HuH-7.5 (cell line): ENCODE data around the gene ZBTB7B.
A peak's percentile ranks its signal among the peaks of the same experiment; 100 is the strongest.

Experiments
- DNase-seq: peaks from one replicate; pipeline ENCODE4 v3.0.0; 2011; ENCODE audit warnings: low spot score

The ZBTB7B gene

DNA sequence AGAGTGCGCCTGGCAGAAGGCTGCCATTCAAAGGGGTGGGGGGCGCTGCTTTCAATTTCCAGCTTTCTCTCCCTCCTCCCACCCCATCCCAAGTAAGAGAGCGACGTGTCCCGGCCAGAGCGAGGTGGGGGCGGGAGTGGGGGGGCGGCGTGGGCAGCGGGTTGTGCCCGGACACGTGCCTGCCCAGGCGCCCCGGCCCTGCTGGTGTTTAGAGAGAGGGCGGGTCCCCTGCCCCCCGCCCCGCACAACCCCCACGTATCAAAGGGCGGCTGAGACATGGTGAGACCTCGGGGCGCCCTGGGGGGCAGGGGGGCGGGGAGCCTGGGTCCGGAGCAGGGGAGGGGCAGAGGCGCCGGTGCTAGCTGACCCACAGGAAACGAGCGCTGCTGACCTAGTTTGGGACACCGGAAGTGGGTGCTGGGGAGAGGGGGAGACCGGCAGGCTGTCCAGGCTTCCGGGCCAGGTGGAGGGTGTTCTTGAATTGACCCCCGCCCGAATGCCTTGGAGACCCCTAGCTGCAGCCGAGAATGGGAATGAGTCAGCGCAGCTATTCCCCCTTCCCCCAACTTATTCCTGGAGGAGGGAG, 1.3 kb downstream of the ZBTB7B start:
- DNase-seq, result peak; percentile 82

DNA sequence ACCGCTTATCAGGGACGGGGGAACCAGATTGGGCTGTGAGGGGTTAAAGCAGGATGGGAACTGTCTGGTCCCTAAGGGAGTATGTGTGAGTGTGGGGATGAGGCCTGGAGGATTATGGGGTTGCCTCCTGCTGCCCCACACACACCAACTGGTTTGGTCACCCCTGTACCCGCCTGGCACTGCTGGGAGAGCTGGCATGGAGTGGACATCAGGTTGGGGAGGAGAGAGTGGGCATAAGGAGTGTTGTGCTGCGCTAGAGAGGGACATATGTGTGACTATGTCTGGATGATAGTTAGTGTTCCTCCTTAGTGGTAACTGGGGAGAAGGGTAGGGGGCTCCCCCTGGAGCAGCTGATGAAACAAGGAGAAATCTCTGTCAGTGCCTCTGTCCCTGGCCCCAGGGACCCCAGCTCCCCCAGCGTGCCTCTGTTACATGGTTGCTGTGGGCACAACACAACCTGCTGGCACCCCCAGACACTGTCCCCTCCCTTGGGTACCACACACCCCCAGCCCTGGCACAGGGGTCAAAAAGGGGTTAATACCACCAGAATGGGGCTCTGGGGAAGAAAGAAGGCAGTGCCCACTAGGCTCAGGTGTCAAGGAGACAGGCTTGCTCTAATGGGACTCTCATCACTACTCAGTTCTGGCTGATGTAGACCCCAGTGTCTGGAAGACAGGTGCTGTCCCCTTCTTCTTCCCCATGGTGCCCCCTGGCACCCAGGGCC, 1.9 kb downstream of the ZBTB7B start:
- DNase-seq, result no peak

GRCh38 chr1:155005076-155006011, 2.7 kb downstream of the ZBTB7B start:
- DNase-seq, result no peak

DNA sequence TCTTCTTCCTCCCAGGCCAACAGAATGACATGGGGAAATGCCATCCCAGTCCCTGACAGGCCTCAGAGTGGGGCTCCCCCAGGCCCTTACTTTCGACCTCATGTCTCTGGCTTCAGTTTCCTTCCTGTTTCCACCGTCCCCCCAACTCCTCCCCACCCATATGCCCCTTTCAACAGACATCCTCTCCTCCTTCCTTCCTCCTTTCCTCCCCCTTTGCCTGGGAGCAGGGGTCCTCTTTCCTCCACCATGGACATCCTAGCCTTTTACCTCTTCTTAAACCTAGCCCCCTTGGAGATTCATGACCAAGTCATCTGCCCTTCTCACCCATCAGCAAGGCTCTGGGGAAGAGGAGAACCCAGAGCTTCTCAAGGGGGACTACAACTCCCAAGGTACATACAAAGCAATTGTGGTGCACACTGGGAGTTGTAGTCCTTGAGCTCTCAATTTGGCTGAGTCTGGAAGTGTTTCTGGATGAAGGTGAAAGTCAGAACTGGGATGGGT, 4.0 kb downstream of the ZBTB7B start:
- DNase-seq, result no peak

- no peak for DNase-seq
Measured at GRCh38 chr1:155007251-155007828, 4.7 kb downstream of the ZBTB7B start.

DNA sequence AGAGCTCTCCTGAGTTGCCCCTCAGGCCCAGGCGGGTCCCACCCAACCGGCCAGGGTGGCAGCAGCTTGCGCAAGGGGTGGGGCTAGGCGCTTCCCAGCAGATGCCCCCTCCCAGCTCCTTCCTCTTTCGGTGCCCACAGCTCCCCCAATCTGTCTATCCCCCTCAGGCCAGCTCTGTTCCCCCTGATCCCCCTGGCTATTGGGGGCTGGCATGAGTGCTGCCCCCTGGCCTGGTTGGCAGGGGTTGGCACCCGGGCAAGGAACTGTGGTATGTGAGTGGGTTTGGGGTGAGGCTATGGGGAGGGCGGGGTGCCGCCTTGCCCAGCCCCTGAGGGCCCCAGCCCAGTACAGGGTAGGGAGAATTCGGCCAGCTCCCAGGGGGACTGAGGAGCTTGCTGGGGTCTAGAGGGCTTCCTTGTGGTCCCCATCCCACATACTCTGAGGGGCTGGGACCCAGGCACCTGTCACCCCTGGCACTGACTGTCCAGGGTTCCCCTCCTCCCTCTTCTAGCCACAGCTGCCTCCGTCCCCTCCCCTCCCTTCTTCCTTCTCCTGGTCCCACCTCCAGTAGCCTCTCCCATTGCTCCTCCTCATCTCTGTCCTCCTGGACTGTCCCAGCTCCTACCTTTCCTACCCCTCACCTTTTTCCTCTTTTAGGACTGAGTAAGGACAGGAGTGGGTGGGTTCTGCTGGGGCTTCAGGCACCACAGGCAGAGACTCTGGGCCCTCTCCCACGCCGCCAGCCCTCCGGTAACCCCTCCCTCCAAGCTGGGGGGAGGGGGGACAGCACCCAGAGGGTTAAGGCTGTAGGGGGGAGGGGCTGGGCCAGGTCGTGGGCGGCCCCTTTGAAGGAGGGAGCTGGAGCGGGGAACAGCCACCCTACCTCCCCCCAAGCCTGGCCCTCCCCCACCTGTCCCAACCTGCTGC, 5.7 kb downstream of the ZBTB7B start:
- no peak for DNase-seq

DNA sequence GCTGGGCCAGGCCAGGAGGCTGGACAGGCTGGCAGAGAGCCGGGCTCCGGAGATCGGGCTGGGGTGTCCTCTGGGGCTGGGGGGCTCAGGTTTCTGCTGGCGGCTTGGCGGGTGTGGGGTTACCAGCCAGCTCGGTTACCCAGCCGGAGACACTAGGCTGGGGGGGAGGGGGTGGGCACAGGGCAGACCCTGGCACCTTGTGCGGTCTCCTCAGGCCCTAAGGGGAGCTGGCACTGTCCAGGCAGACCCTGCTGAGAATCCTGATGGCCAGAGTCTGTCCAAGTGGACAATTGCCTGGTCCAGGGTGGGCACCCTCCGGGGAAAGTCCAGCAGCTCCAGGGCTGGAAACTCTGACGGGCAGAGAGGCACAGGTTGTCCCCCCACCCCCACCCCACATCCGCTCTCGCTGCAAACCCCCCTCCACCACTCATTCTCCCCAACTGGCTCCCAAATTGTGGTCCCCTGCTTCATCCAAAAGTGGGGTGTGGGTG, 6.7 kb downstream of the ZBTB7B start:
- no peak for DNase-seq

DNA sequence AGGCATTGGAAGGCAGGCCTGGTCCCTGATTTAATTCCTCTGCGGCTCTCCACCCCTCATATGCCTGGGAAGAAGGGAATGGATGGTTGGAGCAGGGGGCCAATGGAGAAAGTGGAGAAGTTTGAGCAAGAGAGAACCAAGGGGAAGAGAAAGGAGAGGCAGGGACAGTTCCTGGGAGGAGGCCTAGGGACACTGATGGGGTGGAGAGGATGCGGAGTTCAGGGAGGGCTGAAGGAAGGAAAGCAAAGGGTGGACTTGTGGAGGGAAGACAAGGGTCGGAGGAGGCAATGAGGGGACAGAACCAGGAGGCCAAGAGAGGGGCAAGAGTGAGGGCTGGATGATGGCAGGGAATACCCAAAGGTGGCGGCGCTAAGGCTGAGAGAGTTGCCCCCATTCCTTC, 7.1 kb downstream of the ZBTB7B start:
- no peak for DNase-seq

DNA sequence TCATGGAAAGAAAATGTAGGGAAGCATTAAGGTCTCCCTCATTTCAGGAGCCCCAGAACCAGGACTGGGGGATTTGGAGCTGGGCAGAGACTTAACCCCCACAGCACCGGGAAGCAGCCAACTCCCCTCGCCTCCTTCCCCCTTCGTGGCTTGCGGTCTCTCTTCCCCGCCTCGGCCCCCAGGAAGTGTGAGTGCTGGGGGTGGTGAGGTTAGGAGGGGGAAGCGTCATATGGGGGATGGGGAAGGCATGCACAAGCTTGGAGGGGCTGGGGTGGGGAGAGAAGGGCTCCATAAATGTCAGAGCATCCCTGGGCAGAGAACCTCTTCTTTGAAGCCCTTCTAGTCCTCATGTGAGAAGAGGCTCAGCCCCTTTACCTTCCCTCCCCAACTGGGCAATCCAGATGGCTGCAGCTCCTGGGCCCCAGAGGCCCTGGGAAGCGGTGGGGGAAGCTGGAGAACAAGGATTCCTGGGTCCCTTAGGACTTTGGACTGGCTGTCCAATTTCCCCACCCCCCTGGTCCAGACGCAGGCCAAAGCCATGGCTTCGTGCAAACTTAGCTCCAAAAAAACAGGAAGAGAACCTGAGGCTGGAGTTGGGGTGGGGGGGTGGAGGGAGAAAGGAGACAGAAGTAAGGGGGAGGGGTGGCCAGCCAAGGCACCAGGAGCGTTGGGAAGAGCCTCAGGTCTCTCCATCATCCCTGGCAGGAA, 7.8 kb downstream of the ZBTB7B start:
- no peak for DNase-seq

- no peak for DNase-seq
Measured at GRCh38 chr1:155011004-155011416, 8.4 kb downstream of the ZBTB7B start.

GRCh38 chr1:155011437-155012025, 8.9 kb downstream of the ZBTB7B start:
- DNase-seq, result no peak

GRCh38 chr1:155012026-155012546, 9.5 kb downstream of the ZBTB7B start:
- DNase-seq, result no peak

GRCh38 chr1:155012776-155013602, 10.4 kb downstream of the ZBTB7B start:
- no peak for DNase-seq

- no peak for DNase-seq
Measured at GRCh38 chr1:155013632-155014031, 11.0 kb downstream of the ZBTB7B start.

GRCh38 chr1:155014709-155015508, 12.3 kb downstream of the ZBTB7B start:
- no peak for DNase-seq

DNA sequence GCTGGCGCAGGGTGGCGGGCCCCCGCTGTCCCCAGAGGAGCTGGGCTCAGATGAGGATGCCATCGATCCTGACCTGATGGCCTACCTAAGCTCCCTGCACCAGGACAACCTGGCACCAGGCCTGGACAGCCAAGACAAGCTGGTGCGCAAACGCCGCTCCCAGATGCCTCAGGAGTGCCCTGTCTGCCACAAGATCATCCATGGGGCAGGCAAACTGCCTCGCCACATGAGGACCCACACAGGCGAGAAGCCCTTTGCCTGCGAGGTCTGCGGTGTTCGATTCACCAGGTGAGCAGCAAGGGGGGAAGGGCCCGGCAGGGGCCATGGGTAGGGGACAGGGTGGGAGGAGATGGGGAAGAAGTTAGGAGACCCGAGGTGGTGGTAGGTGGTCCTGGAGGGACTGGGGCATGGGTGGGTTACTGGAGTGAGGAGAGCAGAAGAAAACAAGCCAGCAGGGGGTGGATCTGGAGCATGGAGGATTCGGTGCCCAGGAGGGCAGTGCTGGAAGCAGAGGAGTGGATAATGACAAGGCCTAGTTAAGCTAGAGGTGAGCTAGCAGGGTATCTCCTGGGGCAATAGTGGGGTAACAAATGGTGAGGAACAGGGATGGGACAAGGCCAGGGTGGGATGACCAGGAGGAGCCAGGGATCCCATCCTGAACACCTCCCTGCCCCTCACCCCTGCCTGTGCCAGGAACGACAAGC, 13.1 kb downstream of the ZBTB7B start:
- no peak for DNase-seq

GRCh38 chr1:155016231-155016831, 13.7 kb downstream of the ZBTB7B start:
- DNase-seq, result no peak
